ENCODE data around the gene WWP2.

The WWP2 gene

DNA sequence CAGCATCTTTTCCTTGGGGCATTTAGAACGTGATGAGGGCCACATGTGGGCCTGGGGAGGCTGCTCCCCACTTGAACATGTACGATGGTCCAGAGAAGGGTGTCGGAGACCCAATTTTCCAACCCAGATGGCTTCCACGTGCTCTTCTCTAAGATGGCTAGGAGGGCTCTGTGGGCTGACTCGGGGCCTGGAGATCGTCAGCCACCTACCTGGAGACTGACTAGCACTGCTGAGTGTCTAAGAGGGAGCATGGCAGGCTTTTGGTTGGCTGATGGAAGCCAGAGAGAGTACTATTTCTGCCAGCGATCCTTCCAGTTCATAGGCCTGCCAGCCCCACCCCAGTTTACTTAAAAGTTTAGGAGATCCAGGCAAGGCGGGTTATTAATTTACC, 128.8 kb downstream of the WWP2 start:
- FAIRE-seq = no peak

- FAIRE-seq = no peak
Observed at GRCh38 chr16:69892378-69892777, 130.2 kb downstream of the WWP2 start.

DNA sequence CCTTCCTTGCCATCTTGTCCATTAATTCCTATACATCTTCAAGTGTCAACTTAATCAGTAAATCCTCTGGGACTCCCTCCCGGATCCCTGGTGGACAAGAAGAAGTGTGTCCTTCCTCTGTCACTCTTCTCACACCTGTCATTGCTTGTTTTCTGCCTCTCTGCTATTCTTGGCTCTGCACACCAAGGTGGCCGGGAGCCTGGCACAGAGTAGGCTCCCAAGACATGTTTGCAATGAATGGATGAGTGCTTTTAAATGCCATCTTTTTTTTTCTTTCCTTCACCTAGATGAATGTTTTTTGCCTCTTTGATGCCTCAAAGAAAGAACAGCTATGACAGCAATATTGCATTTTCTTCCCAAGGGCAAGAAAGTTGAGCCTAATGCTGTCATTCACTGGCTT, 131.0 kb downstream of the WWP2 start:
- no peak for FAIRE-seq

- no peak for FAIRE-seq
Observed at GRCh38 chr16:69894676-69895075, 132.5 kb downstream of the WWP2 start.

- FAIRE-seq = no peak
Observed at GRCh38 chr16:69903865-69904415, 141.8 kb downstream of the WWP2 start.

GRCh38 chr16:69904495-69905170, 142.5 kb downstream of the WWP2 start:
- no peak for FAIRE-seq

DNA sequence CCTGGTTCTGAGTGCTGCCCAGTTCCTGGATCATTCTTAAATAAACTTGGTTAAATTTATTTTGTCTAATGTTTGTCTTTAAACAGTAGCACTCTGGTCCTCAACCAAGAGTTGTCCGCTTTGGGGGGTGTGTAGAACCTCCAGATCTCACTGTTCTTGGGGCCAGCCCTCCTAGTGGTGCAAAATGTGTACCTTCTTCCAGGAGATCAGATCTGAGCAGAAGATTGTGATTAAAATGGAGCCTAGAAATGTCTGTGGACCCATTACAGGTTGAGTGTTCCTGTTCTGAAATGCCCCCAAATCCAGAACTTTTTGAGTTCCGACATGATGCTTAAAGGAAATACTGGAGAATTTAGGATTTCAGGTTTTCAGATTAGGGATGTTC, 143.0 kb downstream of the WWP2 start:
- no peak for FAIRE-seq

DNA sequence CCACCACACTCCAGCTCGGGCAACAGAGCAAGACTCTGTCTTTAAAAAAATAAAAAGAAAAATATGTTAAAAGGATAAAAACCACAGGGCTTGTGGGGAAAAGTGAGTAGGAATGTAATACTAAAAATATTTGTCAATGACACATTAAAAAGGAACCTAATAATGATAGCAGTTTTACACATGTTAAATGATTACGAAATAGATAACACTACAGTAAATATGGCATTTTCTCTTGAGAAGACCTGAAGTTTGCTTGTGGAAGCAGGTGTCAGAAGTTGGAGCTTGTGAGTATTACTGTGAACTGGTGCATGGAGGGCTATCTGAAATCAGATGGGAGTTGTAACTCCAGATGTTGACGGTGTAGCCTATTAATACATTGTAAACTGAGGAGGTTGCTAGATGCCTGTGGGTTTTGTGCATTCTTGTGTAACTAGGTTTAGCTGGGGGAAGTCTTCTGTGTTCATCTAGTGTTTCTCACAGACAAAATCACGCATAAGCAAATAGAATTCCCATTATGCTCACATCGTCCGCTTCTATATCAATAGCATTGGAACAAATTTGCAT, 144.8 kb downstream of the WWP2 start:
- FAIRE-seq = no peak

DNA sequence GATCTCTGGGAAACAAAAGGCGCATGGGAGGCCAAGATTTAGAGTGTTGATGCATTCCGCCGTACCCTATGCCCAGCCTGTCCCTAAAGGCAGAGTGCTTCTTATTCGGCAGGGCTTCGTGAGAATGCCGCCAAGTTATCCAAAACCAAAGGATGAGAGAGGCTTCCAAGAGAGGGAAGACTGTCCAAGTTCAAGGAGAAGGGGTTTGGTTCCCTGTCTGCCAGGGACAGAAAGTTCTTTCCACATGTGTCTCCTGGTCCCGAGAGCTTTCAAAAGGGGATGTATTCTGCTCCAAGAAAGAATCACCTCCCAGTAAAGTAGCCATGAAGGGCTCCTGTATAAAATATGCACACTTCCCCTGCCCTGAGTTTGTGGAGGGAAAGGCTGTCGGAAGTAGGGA, 146.9 kb downstream of the WWP2 start:
- FAIRE-seq = no peak

GRCh38 chr16:69909760-69910159, 147.6 kb downstream of the WWP2 start:
- FAIRE-seq = no peak

GRCh38 chr16:69910964-69911363, 148.8 kb downstream of the WWP2 start:
- no peak for FAIRE-seq

DNA sequence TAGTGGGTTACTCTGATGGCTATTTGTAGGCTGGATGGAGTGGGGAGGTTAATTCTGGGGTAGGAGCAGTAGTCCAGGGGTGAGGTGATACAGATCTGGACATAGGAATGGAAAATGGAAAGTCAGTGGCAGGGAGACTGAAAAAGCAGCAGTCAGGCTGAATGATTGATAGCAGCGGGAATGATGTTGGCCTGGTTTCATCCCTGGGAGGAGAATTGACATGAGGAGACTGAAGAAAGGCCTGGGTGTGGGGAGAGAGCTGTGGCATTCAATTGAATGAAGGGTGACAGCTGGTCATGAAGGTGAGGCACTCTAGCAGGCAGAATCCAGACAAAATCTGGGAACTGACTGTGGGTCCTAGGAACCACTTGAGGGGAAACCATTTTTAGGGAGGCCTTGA, 154.3 kb downstream of the WWP2 start:
- no peak for FAIRE-seq

- no peak for FAIRE-seq
Observed at GRCh38 chr16:69917311-69917710, 155.2 kb downstream of the WWP2 start.

DNA sequence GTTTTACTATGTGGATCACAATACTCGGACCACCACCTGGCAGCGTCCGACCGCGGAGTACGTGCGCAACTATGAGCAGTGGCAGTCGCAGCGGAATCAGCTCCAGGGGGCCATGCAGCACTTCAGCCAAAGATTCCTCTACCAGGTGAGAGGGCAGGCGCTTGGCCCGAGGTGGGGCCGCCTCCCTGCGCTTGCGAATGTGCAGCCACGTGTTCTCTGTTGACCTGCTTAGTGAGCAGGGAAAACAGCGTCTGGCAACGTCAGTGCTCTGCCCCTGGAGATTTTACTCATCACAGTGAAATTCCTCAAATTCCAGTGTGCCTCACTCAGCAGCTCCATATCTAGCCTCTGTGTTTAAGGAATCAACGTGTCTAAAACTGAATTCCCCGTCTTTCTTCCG, 155.6 kb downstream of the WWP2 start:
- peak; percentile 37 for FAIRE-seq

- FAIRE-seq = no peak
Observed at GRCh38 chr16:69918241-69918640, 156.1 kb downstream of the WWP2 start.

GRCh38 chr16:69921127-69921526, 159.0 kb downstream of the WWP2 start:
- FAIRE-seq = peak; percentile 75

DNA sequence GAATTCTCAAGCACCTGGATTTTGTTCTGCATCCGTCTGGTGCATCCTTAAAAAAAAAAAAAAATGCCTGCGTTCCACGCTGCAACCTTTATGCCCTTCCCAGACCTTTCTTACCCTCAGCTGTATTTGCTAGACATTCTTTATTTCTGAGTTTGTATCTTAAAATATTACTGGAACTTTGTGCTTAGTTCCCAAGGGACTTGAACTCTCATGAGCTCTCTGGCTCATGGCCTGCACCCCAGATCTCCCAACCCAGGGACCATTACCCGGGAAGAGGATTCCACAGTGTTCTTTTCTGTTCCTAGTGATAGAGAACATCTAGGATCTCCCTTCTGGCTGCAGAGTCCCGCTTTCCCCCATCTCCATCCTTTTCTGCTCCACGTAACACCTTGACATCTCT, 160.1 kb downstream of the WWP2 start:
- no peak for FAIRE-seq

GRCh38 chr16:69924041-69924775, 162.1 kb downstream of the WWP2 start:
- FAIRE-seq = peak; percentile 97

GRCh38 chr16:69924777-69925191, 162.7 kb downstream of the WWP2 start:
- peak; percentile 89 for FAIRE-seq

- no peak for FAIRE-seq
Observed at GRCh38 chr16:69925311-69925710, 163.2 kb downstream of the WWP2 start.

- FAIRE-seq = no peak
Observed at GRCh38 chr16:69926241-69926640, 164.1 kb downstream of the WWP2 start.

GRCh38 chr16:69927056-69927757, 165.1 kb downstream of the WWP2 start:
- no peak for FAIRE-seq

- no peak for FAIRE-seq
Observed at GRCh38 chr16:69928856-69929400, 166.8 kb downstream of the WWP2 start.
